ENCODE results near the gene DLG1.
A peak's percentile ranks its signal among the peaks of the same experiment; 100 is the strongest.

The DLG1 gene

DNA sequence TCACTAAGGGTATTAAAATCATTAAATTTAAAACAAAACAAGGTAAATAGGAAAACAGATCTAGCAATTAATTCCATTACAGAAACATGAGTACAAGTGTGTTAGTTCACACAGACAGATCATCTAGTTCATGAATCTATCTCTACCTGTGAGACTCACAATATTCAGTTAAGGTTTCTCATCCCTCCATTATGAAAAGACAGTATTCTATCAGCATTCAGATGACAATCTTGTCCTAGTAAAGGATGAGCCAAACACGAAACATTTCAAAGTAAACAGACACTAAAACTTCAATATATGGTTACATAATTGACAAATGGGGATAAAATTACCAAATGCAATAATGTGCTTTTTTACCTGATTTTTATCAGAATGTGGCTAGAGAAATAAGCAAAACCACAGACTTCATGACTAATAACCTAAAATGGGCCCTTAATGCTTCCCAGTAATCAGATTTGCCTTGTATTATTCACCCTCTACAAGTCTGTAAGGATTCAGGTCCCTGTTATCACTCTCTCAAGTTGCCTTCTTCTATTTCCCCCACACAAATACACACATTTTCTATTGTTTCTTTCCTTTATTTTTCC is 126.8 kb downstream of the DLG1 start:
- peak in 1 of 2 donors; percentile 33 for ATAC-seq

GRCh38 chr3:197169028-197169427 is 129.4 kb downstream of the DLG1 start:
- no peak for ATAC-seq

- no peak for ATAC-seq
Observed at GRCh38 chr3:197168606-197169005, 129.8 kb downstream of the DLG1 start.

GRCh38 chr3:197168063-197168462 is 130.3 kb downstream of the DLG1 start:
- ATAC-seq = no peak

DNA sequence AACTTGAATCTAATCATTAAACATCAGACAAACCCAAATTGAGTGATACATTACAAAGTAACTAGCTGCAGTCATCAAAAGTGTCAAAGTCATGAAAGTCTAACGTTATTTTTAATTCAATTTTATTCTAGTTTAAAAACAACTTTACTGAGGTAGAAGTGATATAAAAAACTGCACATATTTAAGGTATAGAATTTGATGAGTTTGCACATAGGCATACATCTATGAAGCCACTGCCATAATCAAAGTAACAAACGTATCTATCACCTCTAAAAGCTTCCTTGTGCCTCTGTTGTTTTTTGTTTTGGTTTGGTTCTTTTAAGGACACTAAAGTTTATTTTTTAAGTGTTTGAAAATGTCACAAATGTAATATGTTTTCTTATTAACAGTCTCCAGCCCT is 130.9 kb downstream of the DLG1 start:
- no peak for ATAC-seq

- no peak for ATAC-seq
Observed at GRCh38 chr3:197165890-197166289, 132.5 kb downstream of the DLG1 start.

GRCh38 chr3:197155046-197155445 is 143.4 kb downstream of the DLG1 start:
- no peak for ATAC-seq

DNA sequence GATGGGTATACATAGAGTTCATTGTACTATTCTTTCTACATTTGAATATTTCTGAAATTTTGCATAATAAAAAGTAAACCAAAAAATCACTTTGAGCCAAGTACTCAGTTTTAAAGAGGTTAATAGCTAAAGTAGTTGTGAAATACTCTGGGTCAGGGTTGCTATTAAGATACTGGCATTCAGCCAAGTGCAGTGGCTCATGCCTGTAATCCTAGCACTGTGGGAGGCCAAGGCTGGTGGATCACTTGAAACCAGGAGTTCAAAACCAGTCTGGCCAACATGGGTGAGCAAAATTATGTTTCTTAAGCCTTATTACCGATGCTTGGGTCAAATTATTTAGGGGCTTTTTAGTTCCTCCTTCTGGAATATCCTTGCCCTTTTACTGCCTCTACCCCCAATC is 146.8 kb downstream of the DLG1 start:
- no peak for ATAC-seq

DNA sequence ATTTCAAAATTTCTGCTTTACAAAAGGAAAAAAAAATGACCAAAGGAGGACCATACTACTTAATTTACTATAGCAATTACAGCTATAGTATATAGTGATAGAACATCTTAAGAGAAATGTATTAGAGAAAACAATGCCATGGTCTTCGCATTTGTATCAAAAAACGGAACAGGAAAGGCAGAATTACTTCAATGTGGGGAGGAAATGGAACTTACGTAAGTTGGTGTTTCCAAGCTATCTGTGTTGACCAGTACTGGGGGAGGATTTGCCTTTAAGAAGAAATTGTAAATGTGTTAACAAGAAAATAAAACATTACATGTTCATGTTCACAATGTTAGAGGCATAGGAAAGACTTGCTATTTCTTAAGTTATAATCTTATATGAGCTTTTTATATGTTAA is 148.9 kb downstream of the DLG1 start:
- ATAC-seq = no peak

DNA sequence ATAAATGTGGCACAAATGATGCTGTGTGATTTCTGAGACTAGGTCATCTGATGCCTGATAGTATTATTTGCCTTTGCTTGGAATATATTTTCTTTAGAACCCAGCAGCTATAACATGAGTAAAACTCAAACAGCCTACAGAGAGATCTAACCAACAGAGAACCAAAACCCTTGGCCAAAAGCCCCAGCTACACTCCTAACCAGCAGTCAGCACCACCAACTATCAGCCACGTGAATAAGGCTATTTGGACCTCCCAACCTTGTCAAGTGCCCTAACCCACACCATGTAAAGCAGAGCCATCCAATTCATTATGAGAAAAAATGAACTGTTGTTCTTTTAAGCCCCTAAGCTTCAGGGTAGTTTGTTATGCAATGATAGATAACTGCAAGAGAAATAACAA is 154.2 kb downstream of the DLG1 start:
- no peak for ATAC-seq

DNA sequence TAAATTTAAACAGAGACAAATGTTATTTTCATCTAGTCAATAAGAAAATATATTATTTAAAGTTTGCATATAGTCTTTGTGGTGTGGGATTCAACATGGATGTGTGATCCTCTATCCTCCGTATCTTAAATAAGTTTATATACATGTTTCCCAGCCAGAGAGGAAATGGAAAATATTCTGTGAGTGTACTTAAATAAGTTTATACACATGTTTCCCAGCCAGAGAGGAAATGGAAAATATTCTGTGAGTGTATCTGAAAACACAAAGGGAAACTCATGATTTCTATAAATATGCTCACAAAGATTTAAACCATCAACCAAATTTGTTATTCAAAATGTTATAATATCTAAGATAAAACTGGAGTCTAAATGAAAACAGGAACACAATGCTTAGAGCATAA is 158.8 kb downstream of the DLG1 start:
- no peak for ATAC-seq

DNA sequence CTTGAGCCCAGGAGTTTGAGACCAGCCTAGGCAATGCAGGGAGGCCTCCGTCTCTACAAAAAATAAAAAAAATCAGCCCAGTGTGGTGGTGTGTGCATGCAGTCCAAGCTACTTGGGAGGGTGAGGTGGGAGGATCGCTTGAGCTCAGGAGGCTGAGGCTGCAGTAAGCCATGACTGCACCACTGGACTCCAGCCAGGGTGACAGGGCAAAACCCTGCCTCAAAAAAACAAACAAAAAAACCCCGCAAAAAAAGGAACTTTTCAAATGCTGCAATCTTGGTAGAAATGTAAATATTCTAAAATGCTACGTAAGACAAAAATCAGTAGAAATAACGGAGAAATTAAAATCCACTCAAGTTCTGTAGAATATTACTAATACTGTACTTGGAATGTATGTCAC is 160.7 kb downstream of the DLG1 start:
- ATAC-seq = no peak

DNA sequence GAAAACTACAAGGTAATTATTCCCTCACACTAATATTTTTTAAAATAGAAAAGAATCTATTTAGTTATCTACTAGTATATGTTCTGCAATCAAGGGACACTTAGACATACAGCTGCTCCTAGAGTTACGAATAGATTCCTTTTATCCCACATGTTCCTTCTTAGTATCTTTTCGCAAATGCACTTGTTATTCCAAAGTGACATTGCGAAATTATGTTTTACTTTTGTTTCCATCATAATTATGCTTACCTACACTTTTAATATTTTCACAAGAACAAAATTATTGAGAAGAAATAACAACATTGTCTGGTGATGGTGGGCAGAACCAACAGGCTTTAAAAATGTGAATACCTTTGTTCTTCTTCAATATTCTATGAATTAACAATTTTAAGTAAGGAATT is 161.7 kb downstream of the DLG1 start:
- ATAC-seq = no peak

- ATAC-seq = no peak
Observed at GRCh38 chr3:197135212-197135611, 163.2 kb downstream of the DLG1 start.

DNA sequence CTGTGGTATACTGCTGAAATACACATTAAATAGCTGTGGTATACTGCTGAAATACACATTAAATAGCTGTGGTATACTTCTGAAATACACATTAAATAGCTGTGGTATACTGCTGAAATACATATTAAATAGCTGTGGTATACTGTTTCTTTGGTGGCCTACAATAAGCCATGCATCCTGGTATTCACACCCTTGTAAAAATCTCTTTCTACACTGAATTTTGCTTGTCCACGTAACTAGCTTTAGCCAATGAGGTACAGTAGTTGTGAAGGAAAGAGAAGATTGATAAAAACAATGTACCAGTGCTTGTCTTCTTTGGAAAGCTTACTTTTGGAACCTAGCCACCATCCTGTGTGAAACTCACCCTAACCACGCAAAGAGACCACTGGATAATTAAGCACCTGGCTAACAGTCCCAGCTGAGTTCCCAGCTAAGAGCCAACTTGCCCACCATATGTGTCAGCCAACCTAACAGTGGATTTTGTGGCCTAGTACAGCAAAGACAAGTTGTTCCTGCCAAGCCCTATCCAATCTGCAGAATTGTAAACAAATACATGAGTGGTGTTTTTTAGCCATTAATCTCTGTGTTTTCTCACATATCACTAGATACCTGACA is 165.4 kb downstream of the DLG1 start:
- ATAC-seq = no peak

GRCh38 chr3:197125636-197126035 is 172.8 kb downstream of the DLG1 start:
- peak in 1 of 2 donors; percentile 13 for ATAC-seq

DNA sequence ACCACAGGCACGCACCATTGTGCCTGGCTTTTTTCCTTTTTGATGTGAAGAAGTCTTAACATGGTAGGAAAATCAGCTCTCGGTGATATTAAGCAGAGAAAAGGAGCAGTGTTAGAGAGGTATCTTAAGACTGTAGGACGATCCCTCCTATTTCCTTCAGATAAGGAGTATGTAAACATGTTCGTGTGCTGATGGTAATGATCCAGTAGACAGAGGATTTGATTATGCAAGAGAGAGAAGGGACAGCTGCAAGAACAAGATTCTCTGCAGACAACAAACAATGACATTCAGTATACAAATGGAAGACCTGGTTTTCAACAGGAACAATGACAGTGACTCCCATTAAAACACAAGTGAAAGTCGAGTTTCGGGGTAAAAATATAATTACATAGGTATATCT is 173.7 kb downstream of the DLG1 start:
- ATAC-seq = no peak

DNA sequence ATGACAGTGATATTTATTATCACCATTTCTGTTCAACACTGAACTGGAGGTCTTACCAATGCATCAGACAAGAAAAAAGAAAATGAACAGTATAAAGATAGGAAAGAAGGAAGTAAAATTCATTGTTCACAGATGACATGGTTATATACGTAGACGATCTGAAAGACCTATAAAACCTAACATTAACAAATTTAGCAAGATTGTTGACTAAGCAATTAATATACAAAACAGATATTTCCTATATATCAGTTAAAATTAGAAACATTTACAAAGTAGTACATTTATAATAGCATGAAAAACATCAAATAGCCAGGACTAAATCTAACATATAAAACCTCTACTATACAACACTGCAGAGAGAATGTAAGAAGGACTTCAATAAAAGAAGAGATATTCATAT is 176.0 kb downstream of the DLG1 start:
- ATAC-seq = no peak

- peak in 1 of 2 donors; percentile 43 for ATAC-seq
Observed at GRCh38 chr3:197117114-197117513, 181.3 kb downstream of the DLG1 start.

DNA sequence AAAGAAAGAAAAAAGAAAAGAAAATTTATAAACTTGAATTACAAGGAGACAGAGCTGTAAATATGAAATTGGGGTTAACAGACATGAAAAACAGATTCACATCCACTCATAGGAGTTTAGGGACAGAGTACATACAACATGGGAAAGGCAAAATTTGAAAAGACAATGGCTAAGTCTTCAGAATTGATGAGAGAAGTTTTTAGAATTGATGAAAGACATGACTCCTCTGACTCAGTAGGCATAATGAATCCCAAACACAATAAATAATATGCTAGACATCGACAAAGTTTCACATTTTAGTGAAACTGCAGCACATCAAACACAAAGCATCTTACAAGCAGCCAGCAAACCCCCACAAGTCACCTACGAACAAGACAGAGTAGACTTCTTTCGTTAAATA is 184.4 kb downstream of the DLG1 start:
- ATAC-seq = no peak

DNA sequence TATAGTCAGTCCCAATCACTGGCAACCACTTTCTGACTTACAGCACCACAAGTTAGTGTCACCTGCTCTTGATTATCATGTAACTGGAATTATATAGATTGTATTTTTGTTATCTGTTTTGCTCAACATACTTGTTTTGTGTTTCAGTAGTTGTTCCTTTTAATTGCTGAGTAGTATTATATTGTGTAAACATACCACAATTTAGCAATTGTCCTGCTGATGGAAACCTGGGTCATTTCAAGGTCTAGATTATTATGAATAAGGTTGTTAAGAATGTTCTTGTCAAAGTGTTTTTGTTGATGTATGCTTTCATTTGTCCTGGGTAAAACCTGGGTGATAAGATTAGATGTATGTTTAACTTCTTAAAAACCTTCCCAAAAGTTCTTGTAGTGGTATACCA is 186.7 kb downstream of the DLG1 start:
- ATAC-seq = no peak

DNA sequence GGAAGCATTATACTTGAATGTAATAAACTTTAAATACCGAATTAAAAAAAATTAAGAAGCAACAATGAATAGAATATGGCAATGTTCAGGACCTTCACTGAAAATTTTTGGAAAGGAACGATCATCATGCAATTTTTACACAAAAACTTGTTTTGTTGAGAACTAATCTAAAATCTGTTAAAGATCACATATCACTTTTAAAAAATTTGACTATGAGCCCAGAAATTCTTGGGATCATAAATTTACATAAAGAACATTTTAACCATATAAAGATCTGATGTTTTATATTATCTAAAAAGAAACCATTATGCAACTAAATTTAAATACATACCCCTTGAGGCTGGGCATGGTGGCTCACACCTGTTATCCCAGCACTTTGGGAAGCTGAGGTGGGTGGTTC is 192.6 kb downstream of the DLG1 start:
- ATAC-seq = no peak

- ATAC-seq = no peak
Observed at GRCh38 chr3:197104738-197105137, 193.7 kb downstream of the DLG1 start.

- peak in 1 of 2 donors; percentile 10 for ATAC-seq
Observed at GRCh38 chr3:197103766-197104165, 194.6 kb downstream of the DLG1 start.

DNA sequence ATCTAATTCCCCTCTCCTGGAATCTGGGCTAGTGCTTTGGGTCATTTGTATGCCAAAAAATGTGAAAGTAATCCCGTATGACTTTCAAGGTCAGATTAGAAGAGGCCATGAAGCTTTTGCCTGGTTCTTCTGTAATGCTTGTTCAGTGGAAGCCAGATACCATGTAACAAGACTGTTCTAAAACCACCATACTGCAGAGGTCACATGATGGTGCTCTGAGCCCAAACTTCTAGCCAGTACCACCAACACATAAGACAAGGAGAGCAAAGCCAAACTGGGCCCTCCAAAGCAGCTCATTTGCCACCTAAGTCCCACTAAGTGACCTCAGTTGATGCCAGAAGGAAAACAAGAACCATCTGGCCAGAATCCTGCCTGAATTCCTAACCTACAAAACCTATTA is 204.5 kb downstream of the DLG1 start:
- no peak for ATAC-seq
